HepG2 (cell line): Measurements from ENCODE around the gene FFAR2. TPM values are rescaled to one million over a fixed set of nuclear protein-coding genes. Genes with fewer than 3 reads are reported as not detected.

ENCODE experiments used
- BRD4 ChIP-seq: sonication (generic); formaldehyde crosslinking; IDR thresholded peaks from 2 replicates; pipeline ENCODE4 v1.4.0; 2020; ENCODE audit warnings: missing genetic modification reagents
- CBX5 ChIP-seq: sonication (generic); formaldehyde crosslinking; IDR thresholded peaks from 2 replicates; pipeline ENCODE4 v1.4.0; 2020; ENCODE audit warnings: missing genetic modification reagents, borderline replicate concordance
- FOXA3 ChIP-seq: IDR thresholded peaks from 2 replicates; pipeline ENCODE4 v1.6.1; 2016; ENCODE audit warnings: missing genetic modification reagents, missing compliant biosample characterization
- GABPB1 ChIP-seq: IDR thresholded peaks from 2 replicates; pipeline ENCODE4 v1.6.1; 2016; ENCODE audit warnings: mild to moderate bottlenecking, missing genetic modification reagents, moderate library complexity, missing compliant biosample characterization
- MYC ChIP-seq: sonication (generic); formaldehyde crosslinking; IDR thresholded peaks from 2 replicates; pipeline ENCODE4 v1.9.0; 2021; ENCODE audit warnings: missing genetic modification reagents, borderline replicate concordance
- SALL1 ChIP-seq: sonication (generic); formaldehyde crosslinking; IDR thresholded peaks from 2 replicates; pipeline ENCODE4 v1.8.0; 2022; ENCODE audit warnings: mild to moderate bottlenecking, missing genetic modification reagents
- SOX5 ChIP-seq: IDR thresholded peaks from 2 replicates; pipeline ENCODE4 v1.6.1; 2016; ENCODE audit warnings: borderline replicate concordance
- TFDP2 ChIP-seq: sonication (generic); formaldehyde crosslinking; IDR thresholded peaks from 2 replicates; pipeline ENCODE4 v1.4.0; 2020; ENCODE audit warnings: missing genetic modification reagents
- THAP11 ChIP-seq: IDR thresholded peaks from 2 replicates; pipeline ENCODE4 v1.6.1; 2016; ENCODE audit warnings: missing biosample characterization, missing genetic modification reagents
- YY1 ChIP-seq: IDR thresholded peaks from 2 replicates; pipeline ENCODE4 v1.6.1; 2011; ENCODE audit warnings: low read length, low read depth, moderate library complexity, mild to moderate bottlenecking; ENCODE audit not compliant: insufficient read depth, insufficient replicate concordance
- ZBTB43 ChIP-seq: sonication (generic); formaldehyde crosslinking; conservative IDR thresholded peaks from 2 replicates; pipeline ENCODE4 v1.4.0; 2020; ENCODE audit warnings: missing genetic modification reagents
- ZMYM2 ChIP-seq: sonication (generic); formaldehyde crosslinking; IDR thresholded peaks from 2 replicates; pipeline ENCODE4 v1.8.0; 2022; ENCODE audit warnings: mild to moderate bottlenecking, missing genetic modification reagents
- ZNF274 ChIP-seq: sonication (generic); formaldehyde crosslinking; IDR thresholded peaks from 2 replicates; pipeline ENCODE4 v1.5.1; 2020; ENCODE audit warnings: mild to moderate bottlenecking, missing genetic modification reagents
- ZNF501 ChIP-seq: sonication (generic); formaldehyde crosslinking; IDR thresholded peaks from 2 replicates; pipeline ENCODE4 v1.5.1; 2020; ENCODE audit warnings: mild to moderate bottlenecking, moderate library complexity, missing genetic modification reagents
- ZNF761 ChIP-seq: sonication (generic); formaldehyde crosslinking; conservative IDR thresholded peaks from 2 replicates; pipeline ENCODE4 v1.4.0; 2020; ENCODE audit warnings: mild to moderate bottlenecking, missing genetic modification reagents
- ZNF777 ChIP-seq: sonication (generic); formaldehyde crosslinking; IDR thresholded peaks from 2 replicates; pipeline ENCODE4 v1.4.0; 2020; ENCODE audit warnings: missing genetic modification reagents
- polyA plus RNA-seq, 8 experiments: library from polyadenylated mRNA; depleted of rRNA in 3 of 8; stranded (reverse) in 7 of 8; unstranded in 1 of 8; fragments of >200 nt; fragmentation: Illumina TruSeq in 4 of 8; extraction: Trizol in 4 of 8; gene quantifications; 2 replicates each; pipeline versions ENCODE4 v1.2.1 to v1.2.3, GENCODE V29; 2011 to 2016; ENCODE audit warnings: low read depth in 4 of 8, missing spikeins in 1 of 8, mixed read lengths in 1 of 8; ENCODE audit not compliant: insufficient read depth in 1 of 8
- total RNA-seq, 5 experiments: library from RNA; depleted of rRNA; stranded (reverse); fragments of >200 nt; fragmentation: Illumina TruSeq; extraction: Trizol; gene quantifications; 2 replicates each; pipeline ENCODE4 v1.2.3, GENCODE V29; 2016; ENCODE audit warnings: low read depth in 1 of 5
- TF ChIP-seq, protein P1 (sequence below): sonication (generic); formaldehyde crosslinking; conservative IDR thresholded peaks from 2 replicates; pipeline ENCODE4 v1.8.0; 2022; ENCODE audit warnings: low read depth, missing genetic modification reagents
- TF ChIP-seq, protein P2 (sequence below): sonication (generic); formaldehyde crosslinking; IDR thresholded peaks from 2 replicates; pipeline ENCODE4 v1.5.0; 2020; ENCODE audit warnings: mild to moderate bottlenecking, missing genetic modification reagents, borderline replicate concordance
- TF ChIP-seq, protein P3 (sequence below): sonication (generic); formaldehyde crosslinking; IDR thresholded peaks from 2 replicates; pipeline ENCODE4 v1.5.0; 2020; ENCODE audit warnings: missing genetic modification reagents

FFAR2 gene
- total and polyA plus RNA-seq, 2 of the 13 experiments (the other 11 are each of a cell fraction or from before 2014, with no cell fraction given): 0.12 TPM; not detected in 1

DNA sequence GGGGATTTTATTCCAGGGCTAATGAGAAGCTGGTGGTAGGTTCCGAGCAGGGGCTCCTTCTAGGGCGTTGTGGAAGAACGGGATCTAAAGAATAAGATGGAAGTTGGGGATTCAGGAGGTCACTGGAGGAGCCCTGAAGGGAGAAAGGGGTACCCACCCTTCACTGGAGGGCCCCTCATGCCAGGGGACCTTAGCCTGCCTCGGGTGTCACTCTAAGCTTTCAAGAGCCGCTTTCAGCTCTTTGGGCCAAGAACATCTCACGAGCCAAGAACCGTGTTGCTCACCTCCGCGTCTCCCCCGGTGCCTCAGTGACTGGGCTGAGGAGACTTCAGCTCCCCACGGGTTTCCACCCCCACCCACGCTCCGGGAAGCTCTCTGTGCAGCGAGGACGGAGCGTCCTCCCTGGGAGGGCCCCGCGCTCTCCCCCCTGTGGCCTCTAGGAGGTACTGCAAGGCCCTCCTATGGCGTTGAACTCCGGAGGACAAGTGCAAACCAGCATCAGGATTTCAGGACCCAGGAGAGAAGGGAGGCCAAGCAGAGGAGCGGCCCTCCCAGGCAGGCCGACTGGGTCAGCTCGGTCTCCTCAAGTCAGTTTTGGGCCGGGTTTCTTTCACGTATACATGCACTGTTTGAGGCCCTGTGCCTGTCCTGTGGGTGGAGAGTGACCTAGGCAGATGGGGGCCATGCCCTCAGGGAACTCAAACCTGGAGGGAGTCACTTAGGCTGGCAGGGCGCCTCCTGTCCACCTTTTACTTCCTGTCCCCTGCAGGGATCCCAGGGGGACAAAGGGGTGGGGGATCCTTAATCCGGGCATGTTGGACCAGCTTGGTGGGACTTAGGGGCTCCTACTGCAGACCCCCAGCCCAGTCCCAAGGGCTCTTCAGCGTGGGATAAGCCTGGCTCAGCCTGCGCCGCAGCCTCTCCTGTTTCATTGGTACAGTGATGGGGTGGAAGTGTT lies 47.3 kb downstream of the FFAR2 start (continued):
- TF ChIP-seq SALL1 (CRISPR knock-in tag) (peak; percentile 45; the same call in 1 of the 2 replicates), ZNF777 (CRISPR knock-in tag) (0 out of 2 replicates have a peak, but pooled peaks have one; percentile 26), ZBTB43 (CRISPR knock-in tag) (no peak), ZNF501 (CRISPR knock-in tag) (peak; percentile 50; the same call in 1 of the 2 replicates), SOX5 (CRISPR knock-in tag) (0 out of 2 replicates have a peak, but pooled peaks have one; percentile 26), GABPB1 (CRISPR knock-in tag) (peak; percentile 48; the same call in 1 of the 2 replicates), BRD4 (CRISPR knock-in tag) (0 out of 2 replicates have a peak, but pooled peaks have one; percentile 32), CBX5 (CRISPR knock-in tag) (0 out of 2 replicates have a peak, but pooled peaks have one; percentile 32), MYC (CRISPR knock-in tag) (0 out of 2 replicates have a peak, but pooled peaks have one; percentile 42), YY1 (peak; percentile 44), THAP11 (CRISPR knock-in tag) (peak; percentile 33; the same call in 1 of the 2 replicates), TFDP2 (CRISPR knock-in tag) (no peak), ZNF761 (CRISPR knock-in tag) (0 out of 2 replicates have a peak, but pooled peaks have one; percentile 27), ZNF274 (peak; percentile 48; the same call in 1 of the 2 replicates), FOXA3 (0 out of 2 replicates have a peak, but pooled peaks have one; percentile 9), ZMYM2 (no peak)
- TF ChIP-seq, protein P1, sequence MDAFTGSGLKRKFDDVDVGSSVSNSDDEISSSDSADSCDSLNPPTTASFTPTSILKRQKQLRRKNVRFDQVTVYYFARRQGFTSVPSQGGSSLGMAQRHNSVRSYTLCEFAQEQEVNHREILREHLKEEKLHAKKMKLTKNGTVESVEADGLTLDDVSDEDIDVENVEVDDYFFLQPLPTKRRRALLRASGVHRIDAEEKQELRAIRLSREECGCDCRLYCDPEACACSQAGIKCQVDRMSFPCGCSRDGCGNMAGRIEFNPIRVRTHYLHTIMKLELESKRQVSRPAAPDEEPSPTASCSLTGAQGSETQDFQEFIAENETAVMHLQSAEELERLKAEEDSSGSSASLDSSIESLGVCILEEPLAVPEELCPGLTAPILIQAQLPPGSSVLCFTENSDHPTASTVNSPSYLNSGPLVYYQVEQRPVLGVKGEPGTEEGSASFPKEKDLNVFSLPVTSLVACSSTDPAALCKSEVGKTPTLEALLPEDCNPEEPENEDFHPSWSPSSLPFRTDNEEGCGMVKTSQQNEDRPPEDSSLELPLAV (CRISPR knock-in tag): no peak
- TF ChIP-seq, protein P2, sequence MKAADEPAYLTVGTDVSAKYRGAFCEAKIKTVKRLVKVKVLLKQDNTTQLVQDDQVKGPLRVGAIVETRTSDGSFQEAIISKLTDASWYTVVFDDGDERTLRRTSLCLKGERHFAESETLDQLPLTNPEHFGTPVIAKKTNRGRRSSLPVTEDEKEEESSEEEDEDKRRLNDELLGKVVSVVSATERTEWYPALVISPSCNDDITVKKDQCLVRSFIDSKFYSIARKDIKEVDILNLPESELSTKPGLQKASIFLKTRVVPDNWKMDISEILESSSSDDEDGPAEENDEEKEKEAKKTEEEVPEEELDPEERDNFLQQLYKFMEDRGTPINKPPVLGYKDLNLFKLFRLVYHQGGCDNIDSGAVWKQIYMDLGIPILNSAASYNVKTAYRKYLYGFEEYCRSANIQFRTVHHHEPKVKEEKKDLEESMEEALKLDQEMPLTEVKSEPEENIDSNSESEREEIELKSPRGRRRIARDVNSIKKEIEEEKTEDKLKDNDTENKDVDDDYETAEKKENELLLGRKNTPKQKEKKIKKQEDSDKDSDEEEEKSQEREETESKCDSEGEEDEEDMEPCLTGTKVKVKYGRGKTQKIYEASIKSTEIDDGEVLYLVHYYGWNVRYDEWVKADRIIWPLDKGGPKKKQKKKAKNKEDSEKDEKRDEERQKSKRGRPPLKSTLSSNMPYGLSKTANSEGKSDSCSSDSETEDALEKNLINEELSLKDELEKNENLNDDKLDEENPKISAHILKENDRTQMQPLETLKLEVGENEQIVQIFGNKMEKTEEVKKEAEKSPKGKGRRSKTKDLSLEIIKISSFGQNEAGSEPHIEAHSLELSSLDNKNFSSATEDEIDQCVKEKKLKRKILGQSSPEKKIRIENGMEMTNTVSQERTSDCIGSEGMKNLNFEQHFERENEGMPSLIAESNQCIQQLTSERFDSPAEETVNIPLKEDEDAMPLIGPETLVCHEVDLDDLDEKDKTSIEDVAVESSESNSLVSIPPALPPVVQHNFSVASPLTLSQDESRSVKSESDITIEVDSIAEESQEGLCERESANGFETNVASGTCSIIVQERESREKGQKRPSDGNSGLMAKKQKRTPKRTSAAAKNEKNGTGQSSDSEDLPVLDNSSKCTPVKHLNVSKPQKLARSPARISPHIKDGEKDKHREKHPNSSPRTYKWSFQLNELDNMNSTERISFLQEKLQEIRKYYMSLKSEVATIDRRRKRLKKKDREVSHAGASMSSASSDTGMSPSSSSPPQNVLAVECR (CRISPR knock-in tag): peak; percentile 42; the same call in 1 of the 2 replicates
- TF ChIP-seq, protein P3, sequence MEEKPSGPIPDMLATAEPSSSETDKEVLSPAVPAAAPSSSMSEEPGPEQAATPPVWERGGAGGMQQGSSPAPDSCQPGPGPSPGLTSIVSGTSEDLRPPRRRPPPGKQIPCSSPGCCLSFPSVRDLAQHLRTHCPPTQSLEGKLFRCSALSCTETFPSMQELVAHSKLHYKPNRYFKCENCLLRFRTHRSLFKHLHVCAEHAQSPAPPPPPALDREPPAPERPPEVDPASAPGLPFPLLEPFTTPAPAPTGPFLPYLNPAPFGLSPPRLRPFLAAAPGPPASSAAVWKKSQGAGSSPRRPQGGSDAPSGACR: 0 out of 2 replicates have a peak, but pooled peaks have one; percentile 62
